A673 (cell line): ENCODE data around the gene CFL1. TPM values are rescaled to one million over a fixed set of nuclear protein-coding genes. Genes with fewer than 3 reads are reported as not detected.

Experiments
- BruUV-seq: library from RNA; stranded (reverse); fragments of 400-500 nt; replicated peaks from 2 replicates; lab custom pipeline; 2021; lab: Mats Ljungman, UMichigan
- CTCF ChIA-PET: fragments of 300-600 bp; sonication (Branson Sonifier 250); formaldehyde crosslinking; loops from one replicate; lab custom pipeline; 2022; ENCODE audit warnings: antibody characterized with exemption; lab: Charles Lee
- POLR2A ChIA-PET: fragments of 300-600 bp; sonication (Branson Sonifier 250); formaldehyde crosslinking; loops from one replicate; lab custom pipeline; 2022; ENCODE audit warnings: antibody characterized with exemption; ENCODE audit not compliant: low non-redundant PET; lab: Charles Lee
- DNase-seq: peaks from one replicate; pipeline ENCODE4 v3.0.0-alpha.2; 2015; ENCODE audit warnings: low spot score
- H3K27ac ChIP-seq: fragments of 200-600 bp; sonication (generic); 2 replicates; pipeline ENCODE4 v1.5.1; 2016; ENCODE audit warnings: mixed run types, low read depth, mild to moderate bottlenecking, mixed read lengths, antibody characterized with exemption, low read length; ENCODE audit not compliant: poor library complexity, severe bottlenecking
- H3K27me3 ChIP-seq: fragments of 200-600 bp; sonication (generic); replicated peaks from 2 replicates; pipeline ENCODE4 v1.6.1; 2017; ENCODE audit warnings: mixed run types, low read depth, mild to moderate bottlenecking, mixed read lengths, antibody characterized with exemption, low read length; ENCODE audit not compliant: insufficient read depth, poor library complexity
- H3K36me3 ChIP-seq: fragments of 200-600 bp; sonication (generic); 2 replicates; pipeline ENCODE4 v1.6.1; 2016; ENCODE audit warnings: mixed run types, mild to moderate bottlenecking, mixed read lengths, antibody characterized with exemption, low read length; ENCODE audit not compliant: insufficient read depth, poor library complexity, severe bottlenecking
- H3K4me1 ChIP-seq: fragments of 200-600 bp; sonication (generic); 2 replicates; pipeline ENCODE4 v1.6.1; 2017; ENCODE audit warnings: mixed run types, mild to moderate bottlenecking, mixed read lengths, antibody characterized with exemption, low read length; ENCODE audit not compliant: insufficient read depth, poor library complexity, severe bottlenecking
- H3K4me3 ChIP-seq: fragments of 200-600 bp; sonication (generic); 2 replicates; pipeline ENCODE4 v1.5.1; 2016; ENCODE audit warnings: low read depth, mixed run types, mild to moderate bottlenecking, mixed read lengths, low read length; ENCODE audit not compliant: poor library complexity, severe bottlenecking
- H3K9me3 ChIP-seq: fragments of 200-600 bp; sonication (generic); 2 replicates; pipeline ENCODE4 v1.6.1; 2016; ENCODE audit warnings: mixed run types, low read depth, mild to moderate bottlenecking, mixed read lengths, antibody characterized with exemption, low read length; ENCODE audit not compliant: poor library complexity, severe bottlenecking
- EZH2 ChIP-seq: fragments of 200-600 bp; sonication (generic); IDR thresholded peaks from 2 replicates; pipeline ENCODE4 v1.6.1; 2017; ENCODE audit warnings: borderline replicate concordance, low read depth, mild to moderate bottlenecking, mixed read lengths, antibody characterized with exemption, low read length; ENCODE audit not compliant: poor library complexity, severe bottlenecking
- intact Hi-C: fragments of 100-400 bp; cut with micrococcal nuclease; formaldehyde crosslinking; loops from one replicate; pipeline ENCODE4 v1.10.0; 2022; ENCODE audit not compliant: unreplicated experiment
- total RNA-seq: library from RNA; stranded (reverse); gene quantifications from 2 replicates; pipeline ENCODE4 v1.2.3, GENCODE V29; 2021
- TF ChIP-seq, protein P1 (sequence below): fragments of 300-800, 200-600 bp; sonication (generic); conservative IDR thresholded peaks from 2 replicates; pipeline ENCODE4 v1.5.1; 2017; ENCODE audit warnings: low read depth, mild to moderate bottlenecking, antibody characterized with exemption, low read length, moderate library complexity, mixed read lengths

CFL1 gene
- total RNA-seq, 1 experiment from 2014 or later, result 1,649 TPM

DNA sequence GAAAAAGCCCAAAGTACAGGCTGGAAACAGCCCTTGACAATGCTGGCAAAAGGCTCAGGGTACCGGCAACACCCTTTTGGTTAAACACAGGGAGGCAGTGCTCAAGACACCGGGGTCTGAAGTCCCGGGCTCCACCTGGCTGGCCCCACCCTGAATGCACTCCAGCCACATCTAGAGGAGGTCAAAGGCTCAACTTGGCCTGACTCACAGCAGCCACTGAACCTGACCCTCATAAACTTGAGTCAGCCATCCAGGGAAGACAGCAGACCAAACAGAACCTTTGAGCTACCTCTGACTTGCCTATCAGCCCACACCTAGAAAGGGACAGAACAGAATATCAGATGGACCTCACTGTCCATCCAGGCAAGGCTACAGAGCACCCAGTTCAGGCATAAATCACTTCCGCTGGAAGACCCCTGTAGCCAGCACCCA, 3.8 kb downstream of the CFL1 start:
- Histone ChIP-seq H3K27ac (no peak overlapping the region), H3K36me3 (peaks cover 57% of the 10 kb centered on the region), H3K4me1 (peaks cover 8% of the 10 kb centered on the region), H3K9me3 (no peaks in the 10 kb centered on the region), H3K27me3 (no peaks in the 10 kb centered on the region), H3K4me3 (no peak overlapping the region)
- intact Hi-C loops, result no loop called here
- BruUV-seq, result no TSS peak
- no peak for TF ChIP-seq EZH2
- TF ChIP-seq, protein P1, sequence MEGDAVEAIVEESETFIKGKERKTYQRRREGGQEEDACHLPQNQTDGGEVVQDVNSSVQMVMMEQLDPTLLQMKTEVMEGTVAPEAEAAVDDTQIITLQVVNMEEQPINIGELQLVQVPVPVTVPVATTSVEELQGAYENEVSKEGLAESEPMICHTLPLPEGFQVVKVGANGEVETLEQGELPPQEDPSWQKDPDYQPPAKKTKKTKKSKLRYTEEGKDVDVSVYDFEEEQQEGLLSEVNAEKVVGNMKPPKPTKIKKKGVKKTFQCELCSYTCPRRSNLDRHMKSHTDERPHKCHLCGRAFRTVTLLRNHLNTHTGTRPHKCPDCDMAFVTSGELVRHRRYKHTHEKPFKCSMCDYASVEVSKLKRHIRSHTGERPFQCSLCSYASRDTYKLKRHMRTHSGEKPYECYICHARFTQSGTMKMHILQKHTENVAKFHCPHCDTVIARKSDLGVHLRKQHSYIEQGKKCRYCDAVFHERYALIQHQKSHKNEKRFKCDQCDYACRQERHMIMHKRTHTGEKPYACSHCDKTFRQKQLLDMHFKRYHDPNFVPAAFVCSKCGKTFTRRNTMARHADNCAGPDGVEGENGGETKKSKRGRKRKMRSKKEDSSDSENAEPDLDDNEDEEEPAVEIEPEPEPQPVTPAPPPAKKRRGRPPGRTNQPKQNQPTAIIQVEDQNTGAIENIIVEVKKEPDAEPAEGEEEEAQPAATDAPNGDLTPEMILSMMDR, result no peak
- DNase-seq, result no peak
- ChIA-PET CTCF (no interaction called here), POLR2A (no interaction called here)

DNA sequence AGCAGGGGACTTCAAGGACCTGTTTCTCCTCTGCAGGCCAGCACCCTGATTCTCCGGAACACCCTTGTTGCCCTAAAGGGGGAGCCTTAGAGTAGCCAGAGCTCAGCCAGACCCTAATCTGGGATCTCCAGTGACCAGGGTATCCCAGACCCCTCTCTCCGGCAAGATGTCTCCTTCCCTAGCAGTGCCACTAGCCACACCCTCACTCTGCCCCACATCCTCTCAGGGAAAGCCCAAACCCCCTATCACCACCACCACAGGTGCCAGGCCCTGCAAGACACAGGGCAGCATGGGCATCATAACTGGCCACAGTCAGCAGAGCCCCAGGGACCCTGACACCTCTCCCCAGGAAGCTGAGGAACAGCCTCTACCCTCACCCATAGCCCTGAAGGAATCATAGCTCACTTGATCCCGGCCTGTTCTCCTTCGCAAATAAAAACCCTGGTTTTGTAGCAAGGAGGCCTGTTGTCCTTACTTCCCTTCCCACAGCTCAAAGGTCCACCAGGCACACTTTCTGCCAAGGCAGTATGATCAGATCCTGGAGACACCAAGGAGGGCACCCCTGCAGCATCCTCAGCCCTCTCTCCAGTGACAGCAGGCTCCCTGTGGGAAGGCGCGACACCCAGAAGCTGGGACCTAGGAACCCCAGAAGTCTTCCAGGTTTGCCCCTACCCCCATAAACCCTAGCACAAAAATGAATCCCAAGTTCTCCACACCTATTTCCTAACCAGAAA, 4.6 kb downstream of the CFL1 start:
- Histone ChIP-seq H3K27ac (no peak overlapping the region), H3K27me3 (no peaks in the 10 kb centered on the region), H3K4me3 (no peak overlapping the region), H3K9me3 (no peaks in the 10 kb centered on the region), H3K4me1 (peaks cover 8% of the 10 kb centered on the region), H3K36me3 (peaks cover 57% of the 10 kb centered on the region)
- POLR2A ChIA-PET, result no interaction called here
- intact Hi-C loops, result no loop called here
- BruUV-seq, result no TSS peak
- CTCF ChIA-PET, result no interaction called here
- TF ChIP-seq, protein P1, result no peak
- TF ChIP-seq EZH2, result no peak
- DNase-seq, result peak; percentile 12

DNA sequence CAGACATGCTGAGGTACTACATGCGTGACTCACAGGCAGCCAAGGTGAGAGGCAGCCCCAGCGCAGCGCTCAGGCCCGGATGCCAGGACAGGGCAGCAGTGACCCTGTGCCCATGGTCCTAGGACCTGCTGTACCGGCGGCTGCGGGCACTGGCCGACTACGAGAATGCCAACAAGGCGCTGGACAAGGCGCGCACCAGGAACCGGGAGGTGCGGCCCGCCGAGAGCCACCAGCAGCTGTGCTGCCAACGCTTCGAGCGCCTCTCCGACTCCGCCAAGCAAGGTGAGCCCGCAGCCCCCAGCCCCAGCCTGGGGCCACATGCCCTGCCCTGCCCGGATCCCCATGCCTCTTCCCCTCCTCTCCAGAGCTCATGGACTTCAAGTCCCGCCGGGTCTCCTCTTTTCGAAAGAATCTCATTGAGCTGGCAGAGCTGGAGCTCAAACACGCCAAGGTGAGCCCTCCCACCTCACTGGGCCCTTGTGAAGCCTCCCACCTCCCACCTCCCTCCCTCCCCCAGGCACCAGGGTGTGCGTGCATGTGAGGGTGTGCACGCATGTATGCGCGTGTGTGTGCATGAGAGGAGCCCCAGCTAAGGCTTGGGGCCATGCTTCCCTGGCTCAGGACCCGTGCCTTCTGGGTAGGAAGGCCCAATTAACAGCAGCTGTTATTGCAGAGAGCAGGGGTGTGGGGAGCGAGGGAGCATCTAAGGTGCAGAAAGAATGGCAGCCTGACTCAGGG, 5.3 kb downstream of the CFL1 start:
- Histone ChIP-seq H3K4me1 (peaks cover 8% of the 10 kb centered on the region), H3K27ac (no peak overlapping the region), H3K4me3 (no peak overlapping the region), H3K27me3 (no peaks in the 10 kb centered on the region), H3K9me3 (no peaks in the 10 kb centered on the region), H3K36me3 (peaks cover 57% of the 10 kb centered on the region)
- TF ChIP-seq, protein P1, result no peak
- TF ChIP-seq EZH2, result no peak
- POLR2A ChIA-PET, result no interaction called here
- intact Hi-C loops, result no loop called here
- DNase-seq, result peak; percentile 9
- BruUV-seq, result no TSS peak
- CTCF ChIA-PET, result no interaction called here
